ENCODE measurements around the gene PDXK. TPM values are rescaled to one million over a fixed set of nuclear protein-coding genes. Genes with fewer than 3 reads are reported as not detected.

The PDXK gene
- total and polyA plus RNA-seq, 2 of the 8 experiments (the other 6 are each of a cell fraction or from before 2014, with no cell fraction given) = 78.0 to 112 TPM

GRCh38 chr21:43676391-43676790, 42.5 kb upstream of the PDXK start:
- peaks cover 0 to 4% (median 0%) of the 10 kb centered on the region in 4 experiments; a peak in 2 of 7 replicates for H3K4me1 ChIP-seq (replicated peaks in 1 of 4; ENCODE audit: control insufficient read depth in 3 of 4, insufficient read depth in 4 of 4, low read length in 3 of 4)
- WGBS, 2 experiments (ENCODE audit: extremely low coverage in 1 of 2, insufficient coverage in 1 of 2, insufficient read length in 1 of 2, insufficient replicate concordance in 2 of 2, low coverage in 1 of 2, low lambda C conversion rate in 2 of 2, missing lambda C conversion rate in 1 of 2) = 97% methylated on average over 15 of the region's 15 CpGs; no CpG with 5 or more reads in 1 of the 2 experiments
- H3K56ac ChIP-seq (replicated peaks; ENCODE audit: insufficient read length, low read depth, low read length) = no peak overlapping the region
- no peak overlapping the region for H3K14ac ChIP-seq (ENCODE audit: insufficient read length)
- FAIRE-seq (no peak), DNase-seq (ENCODE audit: low read depth in 1 of 2, low spot score in 2 of 2) (no peak)
- CTCF ChIA-PET (ENCODE audit: partially characterized antibody) = interaction anchor here (1.2 kb wide), 1 partner anchor 53 kb away, joined by 6 read pairs; no protein-coding TSS in a partner anchor
- H3K23me2 ChIP-seq (ENCODE audit: low read depth, low read length) = no peaks in the 10 kb centered on the region
- no peaks in the 10 kb centered on the region; the same call in 1 of the 2 replicates for H3K79me1 ChIP-seq (ENCODE audit: low read depth, low read length)
- H3K9ac ChIP-seq (replicated peaks in 1 of 4; ENCODE audit: extremely low read depth in 1 of 4, low read depth in 3 of 4, low read length in 3 of 4) = no peak overlapping the region
- H4K20me1 ChIP-seq (replicated peaks in 1 of 2; ENCODE audit: control insufficient read depth in 1 of 2, insufficient read depth in 2 of 2, low read length in 2 of 2) = peaks cover 2 to 5% of the 10 kb centered on the region in 2 experiments
- H4K8ac ChIP-seq (ENCODE audit: extremely low read depth, insufficient read depth, low read length) = no peak overlapping the region
- peaks cover 0 to 47% of the 10 kb centered on the region in 2 experiments; a peak in 2 of 4 replicates for H3K79me2 ChIP-seq (ENCODE audit: control insufficient read depth in 1 of 2, insufficient read depth in 2 of 2, low read length in 2 of 2)
- H3K4me2 ChIP-seq (ENCODE audit: insufficient read depth in 1 of 2, low read depth in 2 of 2, low read length in 2 of 2) = no peak overlapping the region
- H3K9me3 ChIP-seq (ENCODE audit: insufficient read depth in 2 of 2, low read depth in 1 of 2, low read length in 1 of 2) = no peaks in the 10 kb centered on the region
- no peak overlapping the region for H3K4me3 ChIP-seq (ENCODE audit: extremely low read depth in 1 of 4, insufficient read depth in 2 of 4, low read depth in 3 of 4, low read length in 4 of 4)
- H3K36me3 ChIP-seq (ENCODE audit: control insufficient read depth in 2 of 4, insufficient read depth in 4 of 4, low read length in 3 of 4) = peaks cover 18 to 54% (median 29%) of the 10 kb centered on the region in 4 experiments
- no peak overlapping the region for H2AFZ ChIP-seq (ENCODE audit: low read length)
- H3K4ac ChIP-seq (replicated peaks; ENCODE audit: insufficient read length, low read depth, low read length) = no peak overlapping the region
- no peak overlapping the region for H2AK5ac ChIP-seq (ENCODE audit: low read depth, low read length)
- H3K27me3 ChIP-seq (replicated peaks in 1 of 4; ENCODE audit: control insufficient read depth in 3 of 4, extremely low read depth in 1 of 4, insufficient read depth in 3 of 4, low read length in 3 of 4) = no peaks in the 10 kb centered on the region
- POLR2A ChIA-PET (ENCODE audit: partially characterized antibody) = interaction anchor here (1.5 to 2.8 kb wide), 3 partner anchors 11 to 17 kb away, joined by 3 to 12 read pairs (median 10); no protein-coding TSS in a partner anchor
- no peak overlapping the region for H4K5ac ChIP-seq (ENCODE audit: insufficient read length, low read depth, low read length)
- H2BK15ac ChIP-seq (ENCODE audit: low read length) = no peak overlapping the region
- H2BK20ac ChIP-seq (ENCODE audit: low read length) = no peak overlapping the region
- H2BK12ac ChIP-seq (ENCODE audit: low read depth, low read length) = no peak overlapping the region
- no peak overlapping the region for H3K18ac ChIP-seq (ENCODE audit: extremely low read depth, low read length)
- no peak overlapping the region for H3K27ac ChIP-seq (ENCODE audit: low read depth, low read length)
- no peak overlapping the region for H2BK120ac ChIP-seq (replicated peaks; ENCODE audit: low read depth, low read length)
- H2BK5ac ChIP-seq (ENCODE audit: low read depth, low read length) = no peak overlapping the region
- H3K23ac ChIP-seq (ENCODE audit: insufficient read length) = no peak overlapping the region
- no peak overlapping the region for H4K91ac ChIP-seq (replicated peaks; ENCODE audit: insufficient read length, low read length)
- TF ChIP-seq POU5F1 (IDR thresholded peaks at IDR 0.05; ENCODE audit: low read depth, low read length) (no peak), JUN (IDR thresholded peaks at IDR 0.05; ENCODE audit: low read depth, low read length) (no peak), NRF1 (IDR thresholded peaks at IDR 0.05; ENCODE audit: low read depth, low read length) (no peak), SIN3A (conservative IDR thresholded peaks at IDR 0.05 in 1 of 2, IDR thresholded peaks at IDR 0.05 in 1 of 2; ENCODE audit: low read depth in 1 of 2, low read length in 2 of 2) (no peak), BCL11A (IDR thresholded peaks at IDR 0.05; ENCODE audit: low read depth in 2 of 2, low read length in 2 of 2) (no peak), CEBPB (IDR thresholded peaks at IDR 0.05; ENCODE audit: low read depth, low read length) (no peak), ASH2L (IDR thresholded peaks at IDR 0.05; ENCODE audit: low read length) (no peak), SIRT6 (IDR thresholded peaks at IDR 0.05; ENCODE audit: low read length) (no peak), EP300 (IDR thresholded peaks at IDR 0.05; ENCODE audit: borderline replicate concordance in 1 of 2, low read depth in 2 of 2, low read length in 2 of 2) (no peak), CTCF (IDR thresholded peaks at IDR 0.05; ENCODE audit: control extremely low read depth in 1 of 3, insufficient read depth in 1 of 3, low read depth in 1 of 3, low read length in 3 of 3) (no peak)
- TF ChIP-seq, protein P1, sequence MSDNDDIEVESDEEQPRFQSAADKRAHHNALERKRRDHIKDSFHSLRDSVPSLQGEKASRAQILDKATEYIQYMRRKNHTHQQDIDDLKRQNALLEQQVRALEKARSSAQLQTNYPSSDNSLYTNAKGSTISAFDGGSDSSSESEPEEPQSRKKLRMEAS (IDR thresholded peaks at IDR 0.05) = no peak

All from H1 (cell line).